Activated T-helper 17 cell treated with anti-CD3 and anti-CD28 coated beads, Interleukin-2, amount 50 U/mL, for 72 hours (primary cell): ENCODE results near the gene CFAP92. TPM values are rescaled to one million over a fixed set of nuclear protein-coding genes. Genes with fewer than 3 reads are reported as not detected.

ENCODE experiments used
- ATAC-seq: fragments of 150-1000 bp; cut with Tn5 transposase; replicated peaks from 2 replicates; pipeline ENCODE4 v1.10.0; 2021; ENCODE audit warnings: mild to moderate bottlenecking, moderate library complexity
- H3K27ac Mint-ChIP-seq: one replicate; pipeline ENCODE4 v1.8.0; 2022; ENCODE audit warnings: mixed read lengths
- H3K27me3 Mint-ChIP-seq: one replicate; pipeline ENCODE4 v1.8.0; 2022; ENCODE audit warnings: mixed read lengths
- H3K36me3 Mint-ChIP-seq: one replicate; pipeline ENCODE4 v1.8.0; 2022; ENCODE audit warnings: low read depth, mild to moderate bottlenecking, mixed read lengths
- H3K4me1 Mint-ChIP-seq: one replicate; pipeline ENCODE4 v1.8.0; 2022; ENCODE audit warnings: mixed read lengths
- H3K4me3 Mint-ChIP-seq: one replicate; pipeline ENCODE4 v1.8.0; 2022; ENCODE audit warnings: mild to moderate bottlenecking, mixed read lengths
- H3K9me3 Mint-ChIP-seq: one replicate; pipeline ENCODE4 v1.8.0; 2022; ENCODE audit warnings: mixed read lengths
- total RNA-seq, 2 donors: library from RNA; stranded (reverse); gene quantifications; one replicate each; pipeline ENCODE4 v1.2.3, GENCODE V29; 2022

CFAP92 gene
- total RNA-seq, 2 donors from 2014 or later = 0.50 TPM; not detected in 1

- Mint-ChIP-seq H3K4me3 (peak overlapping the region; percentile 52), H3K4me1 (no peaks in the 10 kb centered on the region), H3K27me3 (no peaks in the 10 kb centered on the region), H3K9me3 (no peaks in the 10 kb centered on the region), H3K27ac (peak overlapping the region; percentile 25), H3K36me3 (no peaks in the 10 kb centered on the region)
- no peak for ATAC-seq
These were observed 988 bp upstream of the CFAP92 start for GRCh38 chr3:128994581-128995546.

GRCh38 chr3:128994173-128994512, 267 bp upstream of the CFAP92 start:
- no peaks in the 10 kb centered on the region for H3K9me3 Mint-ChIP-seq
- no peaks in the 10 kb centered on the region for H3K36me3 Mint-ChIP-seq
- peak overlapping the region; percentile 25 for H3K27ac Mint-ChIP-seq
- no peaks in the 10 kb centered on the region for H3K4me1 Mint-ChIP-seq
- no peak for ATAC-seq
- H3K27me3 Mint-ChIP-seq = no peaks in the 10 kb centered on the region
- peak overlapping the region; percentile 52 for H3K4me3 Mint-ChIP-seq

DNA sequence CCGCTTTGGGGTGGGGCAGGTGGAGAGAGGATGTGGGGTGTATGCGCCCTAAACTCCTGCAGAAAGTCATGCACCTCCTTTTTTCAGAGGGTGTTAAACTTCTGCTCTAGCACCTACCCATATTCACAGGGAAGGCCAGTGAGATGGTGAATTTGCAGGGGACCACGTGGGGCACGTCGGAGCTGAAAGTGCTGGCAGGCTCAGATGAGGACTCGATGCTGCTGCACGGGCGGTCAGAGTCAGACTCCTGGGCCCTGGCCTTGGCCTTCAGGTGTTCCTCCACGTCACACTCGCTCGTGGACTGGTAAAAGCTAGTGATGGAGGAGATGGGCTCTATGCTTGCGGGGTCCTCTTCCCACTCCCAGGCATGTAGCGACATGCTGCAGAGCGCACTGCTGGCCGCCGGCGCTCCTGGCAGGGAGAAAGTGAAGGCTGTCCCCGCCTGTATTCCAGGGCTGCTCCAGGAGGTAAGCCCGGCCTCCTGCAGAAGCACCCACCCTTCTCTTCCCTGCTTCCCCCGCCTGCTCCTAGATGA, 883 bp downstream of the CFAP92 start:
- peak overlapping the region; percentile 63 for H3K27ac Mint-ChIP-seq
- H3K9me3 Mint-ChIP-seq = no peaks in the 10 kb centered on the region
- H3K36me3 Mint-ChIP-seq = no peaks in the 10 kb centered on the region
- H3K27me3 Mint-ChIP-seq = no peaks in the 10 kb centered on the region
- no peak for ATAC-seq
- peak overlapping the region; percentile 52 for H3K4me3 Mint-ChIP-seq
- H3K4me1 Mint-ChIP-seq = no peaks in the 10 kb centered on the region

DNA sequence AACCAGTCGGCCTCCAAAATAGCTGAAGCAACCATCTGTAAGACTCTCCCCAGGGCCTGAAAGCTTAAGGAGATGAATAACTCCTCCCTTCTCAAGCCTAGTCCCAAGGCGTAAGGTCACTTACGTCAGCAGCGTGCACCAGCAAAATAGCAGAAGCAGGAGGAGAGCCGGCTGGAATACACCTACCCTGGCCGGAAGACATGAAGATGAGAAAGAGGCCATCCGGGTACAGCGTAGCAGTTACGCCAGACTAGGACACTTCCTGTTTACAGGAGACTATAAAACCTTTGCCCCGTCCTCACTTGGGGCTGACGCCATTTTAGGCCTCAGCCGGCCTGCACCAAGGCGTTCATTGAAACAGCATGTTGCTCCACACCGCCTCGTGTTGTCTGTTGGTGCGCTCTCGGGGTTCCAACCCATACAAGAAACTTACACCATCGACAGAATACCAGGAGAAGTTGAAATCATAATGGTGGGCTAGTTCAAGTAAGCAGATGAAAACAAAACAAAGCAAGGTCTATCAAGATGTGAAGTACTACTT, 2.5 kb downstream of the CFAP92 start:
- Mint-ChIP-seq H3K4me3 (no peak overlapping the region), H3K9me3 (no peaks in the 10 kb centered on the region), H3K27ac (no peak overlapping the region), H3K4me1 (no peaks in the 10 kb centered on the region), H3K27me3 (no peaks in the 10 kb centered on the region), H3K36me3 (no peaks in the 10 kb centered on the region)
- no peak for ATAC-seq

GRCh38 chr3:128988286-128988685, 5.6 kb downstream of the CFAP92 start:
- H3K4me1 Mint-ChIP-seq = no peaks in the 10 kb centered on the region
- no peak for ATAC-seq

DNA sequence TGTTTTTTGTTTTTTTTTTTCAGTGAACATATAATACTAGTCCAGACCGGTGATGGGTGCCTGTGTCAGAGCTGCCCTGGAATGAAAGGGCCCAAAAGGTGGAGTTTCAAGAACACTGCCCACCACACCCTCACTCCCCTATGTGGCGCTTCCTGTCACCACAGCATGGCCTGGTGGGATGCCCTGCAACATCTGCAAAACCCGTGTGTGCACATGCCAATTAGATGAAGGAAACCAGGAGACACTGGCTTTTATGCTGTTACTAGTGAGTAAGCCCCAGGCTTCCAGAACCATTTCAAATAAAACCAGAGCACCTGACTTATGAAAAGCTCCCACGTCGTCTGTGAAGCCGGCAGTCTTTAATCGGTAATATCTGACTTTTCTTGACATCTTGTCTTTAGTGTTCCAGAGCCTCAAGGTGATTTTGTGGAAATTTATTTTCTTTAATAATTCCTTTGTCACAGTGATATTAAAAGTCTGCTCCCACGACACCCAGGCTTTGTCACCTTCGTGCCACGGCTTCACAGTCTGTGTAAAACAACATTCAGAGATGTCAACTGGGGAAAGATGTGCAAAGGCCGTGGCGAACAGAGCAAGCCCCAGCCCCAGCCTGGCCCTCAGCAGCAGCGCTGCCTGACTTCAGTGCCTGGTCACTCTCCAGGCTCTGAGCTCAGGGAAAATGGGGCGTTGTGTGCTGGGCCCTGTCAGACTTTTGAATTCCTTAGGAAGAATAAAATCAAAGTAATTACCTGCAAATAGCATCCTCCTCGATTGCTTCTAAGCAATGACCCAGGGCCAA, 6.4 kb downstream of the CFAP92 start:
- no peaks in the 10 kb centered on the region for H3K36me3 Mint-ChIP-seq
- H3K4me3 Mint-ChIP-seq = no peak overlapping the region
- H3K9me3 Mint-ChIP-seq = no peaks in the 10 kb centered on the region
- no peak for ATAC-seq
- H3K4me1 Mint-ChIP-seq = no peaks in the 10 kb centered on the region
- H3K27me3 Mint-ChIP-seq = no peaks in the 10 kb centered on the region
- no peak overlapping the region for H3K27ac Mint-ChIP-seq

More at GRCh38 chr3:128988286-128988685, 5.6 kb downstream of the CFAP92 start:
- Mint-ChIP-seq H3K36me3 (no peaks in the 10 kb centered on the region), H3K4me3 (no peak overlapping the region), H3K27ac (no peak overlapping the region), H3K9me3 (no peaks in the 10 kb centered on the region), H3K27me3 (no peaks in the 10 kb centered on the region)

GRCh38 chr3:128984596-128984995, 9.3 kb downstream of the CFAP92 start:
- no peaks in the 10 kb centered on the region for H3K4me1 Mint-ChIP-seq
- no peak overlapping the region for H3K27ac Mint-ChIP-seq
- H3K9me3 Mint-ChIP-seq = no peaks in the 10 kb centered on the region
- ATAC-seq = no peak
- no peaks in the 10 kb centered on the region for H3K27me3 Mint-ChIP-seq
- H3K4me3 Mint-ChIP-seq = no peak overlapping the region
- H3K36me3 Mint-ChIP-seq = no peaks in the 10 kb centered on the region

- Mint-ChIP-seq H3K36me3 (no peaks in the 10 kb centered on the region), H3K27ac (no peak overlapping the region), H3K9me3 (no peaks in the 10 kb centered on the region), H3K4me3 (no peak overlapping the region), H3K27me3 (no peaks in the 10 kb centered on the region), H3K4me1 (no peaks in the 10 kb centered on the region)
- ATAC-seq = no peak
These were observed 10.4 kb downstream of the CFAP92 start for GRCh38 chr3:128983293-128984069.

DNA sequence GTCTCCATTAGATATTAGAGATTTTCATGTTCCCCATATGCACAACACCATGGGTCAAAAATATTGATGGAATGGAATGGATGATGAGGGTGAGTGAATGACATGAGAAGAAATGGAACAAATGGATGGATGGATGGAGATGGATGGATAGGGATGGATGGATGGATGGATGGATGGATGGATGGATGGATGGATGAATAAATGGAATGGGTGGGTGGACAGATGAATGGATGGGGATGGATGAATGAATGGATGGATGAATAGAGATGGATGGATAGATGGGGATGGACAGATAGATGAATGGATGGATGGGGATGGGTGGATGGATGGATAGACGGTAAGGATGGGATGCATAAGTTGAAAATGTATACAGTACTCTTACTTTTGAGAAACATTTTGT, 18.6 kb downstream of the CFAP92 start:
- peaks cover 6% of the 10 kb centered on the region for H3K27me3 Mint-ChIP-seq
- H3K9me3 Mint-ChIP-seq = no peaks in the 10 kb centered on the region
- H3K27ac Mint-ChIP-seq = no peak overlapping the region
- no peaks in the 10 kb centered on the region for H3K4me1 Mint-ChIP-seq
- ATAC-seq = no peak
- no peak overlapping the region for H3K4me3 Mint-ChIP-seq
- H3K36me3 Mint-ChIP-seq = no peaks in the 10 kb centered on the region

- no peak for ATAC-seq
- H3K27ac Mint-ChIP-seq = no peak overlapping the region
- H3K27me3 Mint-ChIP-seq = peaks cover 6% of the 10 kb centered on the region
- no peaks in the 10 kb centered on the region for H3K36me3 Mint-ChIP-seq
- H3K9me3 Mint-ChIP-seq = no peaks in the 10 kb centered on the region
- H3K4me3 Mint-ChIP-seq = no peak overlapping the region
- no peaks in the 10 kb centered on the region for H3K4me1 Mint-ChIP-seq
These were observed 19.8 kb downstream of the CFAP92 start for GRCh38 chr3:128973988-128974564.

DNA sequence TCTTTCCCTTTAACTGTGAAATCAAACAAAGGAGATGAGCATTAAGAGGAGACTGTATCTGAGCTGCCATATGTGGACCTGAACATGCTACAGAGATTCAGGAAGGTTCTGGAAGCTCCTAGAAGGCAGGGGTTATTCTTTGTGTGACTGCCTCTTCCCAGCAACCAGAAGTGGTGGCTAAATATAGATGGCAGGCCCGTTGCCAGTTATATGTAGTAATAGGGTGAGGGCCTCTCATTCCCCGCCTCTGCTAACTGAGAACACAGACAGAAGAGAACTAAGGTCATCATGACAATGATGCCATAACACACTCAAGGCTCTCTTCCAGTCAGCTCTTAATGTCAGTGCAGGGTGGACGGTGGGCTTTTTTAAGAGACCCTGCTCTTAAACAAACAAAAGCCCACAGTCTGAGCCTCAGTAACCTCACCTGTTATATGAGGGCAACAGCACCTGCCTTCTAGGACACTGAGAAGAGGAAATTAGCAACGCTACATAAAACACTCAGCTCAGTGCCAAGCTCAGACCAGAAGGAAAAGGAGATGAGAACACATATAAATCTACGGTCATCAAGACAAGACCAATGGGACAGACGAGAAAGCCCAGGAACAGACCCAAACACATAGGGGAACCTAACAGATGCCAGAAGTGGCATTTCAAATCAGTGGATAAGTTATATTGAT, 22.3 kb downstream of the CFAP92 start:
- no peaks in the 10 kb centered on the region for H3K27me3 Mint-ChIP-seq
- H3K27ac Mint-ChIP-seq = no peak overlapping the region
- H3K36me3 Mint-ChIP-seq = no peaks in the 10 kb centered on the region
- H3K9me3 Mint-ChIP-seq = no peaks in the 10 kb centered on the region
- H3K4me3 Mint-ChIP-seq = no peak overlapping the region
- no peak for ATAC-seq
- H3K4me1 Mint-ChIP-seq = no peaks in the 10 kb centered on the region

- ATAC-seq = peak; percentile 46
- Mint-ChIP-seq H3K4me3 (no peak overlapping the region), H3K4me1 (no peaks in the 10 kb centered on the region), H3K9me3 (no peaks in the 10 kb centered on the region), H3K36me3 (no peaks in the 10 kb centered on the region), H3K27me3 (no peaks in the 10 kb centered on the region), H3K27ac (no peak overlapping the region)
These were observed 23.2 kb downstream of the CFAP92 start for GRCh38 chr3:128970740-128971047.

GRCh38 chr3:128969993-128970739, 23.7 kb downstream of the CFAP92 start:
- no peaks in the 10 kb centered on the region for H3K4me1 Mint-ChIP-seq
- H3K27me3 Mint-ChIP-seq = no peaks in the 10 kb centered on the region
- H3K36me3 Mint-ChIP-seq = no peaks in the 10 kb centered on the region
- no peak overlapping the region for H3K27ac Mint-ChIP-seq
- peak; percentile 54 for ATAC-seq
- H3K9me3 Mint-ChIP-seq = no peaks in the 10 kb centered on the region
- no peak overlapping the region for H3K4me3 Mint-ChIP-seq
